Measurements from ENCODE around the gene HIF3A. TPM values are rescaled to one million over a fixed set of nuclear protein-coding genes. Genes with fewer than 3 reads are reported as not detected.
"Not testable (repeated sequence)": the region's sequence is repeated elsewhere in the genome, so short reads cannot be mapped to it uniquely, and the experiment has no call there.

HIF3A gene
- total RNA-seq, 4 donors from 2014 or later = 98.2 to 268 (median 160) TPM

- Histone ChIP-seq H3K27ac (replicated peaks in 1 of 4) (no peak overlapping the region), H3K27me3 (peaks cover 0 to 47% (median 0%) of the 10 kb centered on the region in 4 donors), H3K36me3 (no peaks in the 10 kb centered on the region), H3K4me3 (no peak overlapping the region), H3K9me3 (no peaks in the 10 kb centered on the region), H3K4me1 (no peaks in the 10 kb centered on the region)
- intact Hi-C loops (cut with DNase I) = loop anchor here (2.0 kb wide), 2 partner anchors 183 to 237 kb away; no protein-coding TSS in a partner anchor
- DNase-seq (ENCODE audit: extremely low spot score) = peak; percentile 96
- no peak for TF ChIP-seq POLR2A (IDR thresholded peaks at IDR 0.05; ENCODE audit: low read depth)
- peak; percentile 86 to 93 (median 88) for TF ChIP-seq CTCF (IDR thresholded peaks at IDR 0.05)
- WGBS = 19% methylated on average over 10 of the region's 10 CpGs
Observed at GRCh38 chr19:46265217-46265828, 31.5 kb upstream of the HIF3A start.

- peaks cover 0 to 9% (median 4%) of the 10 kb centered on the region in 4 donors for H3K4me1 ChIP-seq
- H3K9me3 ChIP-seq = no peaks in the 10 kb centered on the region
- H3K4me3 ChIP-seq = no peak overlapping the region
- TF ChIP-seq CTCF (IDR thresholded peaks at IDR 0.05) = no peak
- TF ChIP-seq POLR2A (IDR thresholded peaks at IDR 0.05; ENCODE audit: low read depth) = no peak
- TF ChIP-seq EP300 (IDR thresholded peaks at IDR 0.05) = no peak
- intact Hi-C loops (cut with DNase I) = no loop called here
- no peak for DNase-seq (ENCODE audit: extremely low spot score)
- H3K36me3 ChIP-seq = no peaks in the 10 kb centered on the region
- peaks cover 0 to 15% (median 0%) of the 10 kb centered on the region in 4 donors for H3K27me3 ChIP-seq
- no peak overlapping the region for H3K27ac ChIP-seq (replicated peaks in 1 of 4)
- 85% methylated on average over 7 of the region's 7 CpGs for WGBS
Observed at GRCh38 chr19:46269101-46269500, 27.7 kb upstream of the HIF3A start.

- H3K4me3 ChIP-seq = no peak overlapping the region
- DNase-seq (ENCODE audit: extremely low spot score) = no peak
- peaks cover 0 to 14% (median 0%) of the 10 kb centered on the region in 4 donors for H3K27me3 ChIP-seq
- no peaks in the 10 kb centered on the region for H3K36me3 ChIP-seq
- 54% methylated on average over 17 of the region's 17 CpGs for WGBS
- TF ChIP-seq POLR2A (IDR thresholded peaks at IDR 0.05; ENCODE audit: low read depth) (no peak), CTCF (IDR thresholded peaks at IDR 0.05) (no peak), EP300 (IDR thresholded peaks at IDR 0.05) (no peak), POLR2AphosphoS5 (IDR thresholded peaks at IDR 0.05) (no peak)
- intact Hi-C loops (cut with DNase I) = no loop called here
- no peak overlapping the region for H3K27ac ChIP-seq (replicated peaks in 1 of 4)
- peaks cover 0 to 9% (median 4%) of the 10 kb centered on the region in 4 donors for H3K4me1 ChIP-seq
- no peaks in the 10 kb centered on the region for H3K9me3 ChIP-seq
Observed at GRCh38 chr19:46270521-46271256, 26.2 kb upstream of the HIF3A start.

GRCh38 chr19:46271481-46272197, 25.2 kb upstream of the HIF3A start:
- no peak for DNase-seq (ENCODE audit: extremely low spot score)
- Histone ChIP-seq H3K27ac (replicated peaks in 1 of 4) (peak overlapping the region in 1 of 4 donors; percentile 34), H3K9me3 (no peaks in the 10 kb centered on the region), H3K36me3 (no peaks in the 10 kb centered on the region), H3K4me3 (no peak overlapping the region), H3K4me1 (peaks cover 0 to 9% (median 4%) of the 10 kb centered on the region in 4 donors), H3K27me3 (peaks cover 0 to 14% (median 0%) of the 10 kb centered on the region in 4 donors)
- TF ChIP-seq CTCF (IDR thresholded peaks at IDR 0.05) = no peak
- no peak for TF ChIP-seq POLR2AphosphoS5 (IDR thresholded peaks at IDR 0.05)
- TF ChIP-seq POLR2A (IDR thresholded peaks at IDR 0.05; ENCODE audit: low read depth) = no peak
- TF ChIP-seq EP300 (IDR thresholded peaks at IDR 0.05) = no peak
- intact Hi-C loops (cut with DNase I) = no loop called here
- WGBS = 52% methylated on average over 8 of the region's 8 CpGs

- H3K9me3 ChIP-seq; H3K27me3 ChIP-seq; H3K4me1 ChIP-seq; H3K4me3 ChIP-seq; H3K27ac ChIP-seq (replicated peaks in 1 of 4); H3K36me3 ChIP-seq; DNase-seq (ENCODE audit: extremely low spot score); intact Hi-C loops (cut with DNase I): not testable (repeated sequence)
- WGBS = 83% methylated on average over 6 of the region's 6 CpGs
Observed at GRCh38 chr19:46273931-46274330, 22.9 kb upstream of the HIF3A start.
